ENCODE results near the gene INTS4.
"Not testable (repeated sequence)": the region's sequence is repeated elsewhere in the genome, so short reads cannot be mapped to it uniquely, and the experiment has no call there.

Gene INTS4

DNA sequence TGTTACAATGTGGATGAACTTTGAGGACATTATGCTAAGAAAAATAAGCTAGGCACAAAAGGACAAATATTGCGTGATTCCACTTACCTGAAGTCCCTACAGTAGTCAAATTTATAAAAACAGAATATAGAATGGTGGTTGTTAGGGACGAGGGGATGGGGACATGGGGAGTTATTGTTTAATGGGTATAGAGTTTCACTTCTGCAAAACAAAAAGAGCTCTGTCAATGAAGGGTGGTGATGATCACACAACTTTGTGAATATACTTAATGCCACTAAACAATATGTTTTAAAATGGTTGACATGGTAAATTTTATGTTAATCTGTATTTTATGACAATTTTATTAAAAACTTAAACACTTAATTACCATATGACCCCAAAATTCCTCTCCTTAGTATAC is 26.1 kb downstream of the INTS4 start:
- TF ChIP-seq CTCF (conservative IDR thresholded peaks at IDR 0.05; ENCODE audit: low read depth, low read length) = no peak
- H3K4me3 ChIP-seq (ENCODE audit: low read length) = no peak overlapping the region
- DNase-seq (ENCODE audit: low read depth) = no peak

DNA sequence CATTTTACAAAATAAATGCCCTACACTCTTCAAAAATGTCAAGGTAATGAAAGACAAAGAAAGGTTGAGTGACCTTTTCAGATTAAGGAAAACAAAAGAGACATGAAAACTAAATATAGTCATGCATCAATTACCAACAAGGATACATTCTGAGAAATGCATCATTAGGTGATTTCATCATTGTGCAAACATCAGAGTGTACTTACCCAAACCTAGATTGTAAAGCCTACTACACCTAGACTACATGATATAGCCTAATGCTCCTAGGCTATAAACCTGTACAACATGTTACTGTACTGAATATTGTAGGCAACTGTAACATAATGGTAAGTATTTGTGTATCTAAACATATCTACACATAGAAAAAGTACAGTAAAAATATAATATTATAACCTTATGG is 26.7 kb downstream of the INTS4 start:
- no peak for DNase-seq (ENCODE audit: low read depth)
- H3K4me3 ChIP-seq (ENCODE audit: low read length) = no peak overlapping the region
- no peak for TF ChIP-seq CTCF (conservative IDR thresholded peaks at IDR 0.05; ENCODE audit: low read depth, low read length)

GRCh38 chr11:77967121-77967520 is 27.3 kb downstream of the INTS4 start:
- TF ChIP-seq CTCF (conservative IDR thresholded peaks at IDR 0.05; ENCODE audit: low read depth, low read length) = no peak
- no peak overlapping the region for H3K4me3 ChIP-seq (ENCODE audit: low read length)

GRCh38 chr11:77966338-77966737 is 28.1 kb downstream of the INTS4 start:
- no peak for DNase-seq (ENCODE audit: low read depth)
- no peak for TF ChIP-seq CTCF (conservative IDR thresholded peaks at IDR 0.05; ENCODE audit: low read depth, low read length)

More at GRCh38 chr11:77967121-77967520, 27.3 kb downstream of the INTS4 start:
- DNase-seq (ENCODE audit: low read depth) = no peak

GRCh38 chr11:77959434-77959833 is 35.0 kb downstream of the INTS4 start:
- no peak for TF ChIP-seq CTCF (conservative IDR thresholded peaks at IDR 0.05; ENCODE audit: low read depth, low read length)
- no peak for DNase-seq (ENCODE audit: low read depth)
- H3K4me3 ChIP-seq (ENCODE audit: low read length) = no peak overlapping the region

More at GRCh38 chr11:77966338-77966737, 28.1 kb downstream of the INTS4 start:
- H3K4me3 ChIP-seq (ENCODE audit: low read length) = no peak overlapping the region

DNA sequence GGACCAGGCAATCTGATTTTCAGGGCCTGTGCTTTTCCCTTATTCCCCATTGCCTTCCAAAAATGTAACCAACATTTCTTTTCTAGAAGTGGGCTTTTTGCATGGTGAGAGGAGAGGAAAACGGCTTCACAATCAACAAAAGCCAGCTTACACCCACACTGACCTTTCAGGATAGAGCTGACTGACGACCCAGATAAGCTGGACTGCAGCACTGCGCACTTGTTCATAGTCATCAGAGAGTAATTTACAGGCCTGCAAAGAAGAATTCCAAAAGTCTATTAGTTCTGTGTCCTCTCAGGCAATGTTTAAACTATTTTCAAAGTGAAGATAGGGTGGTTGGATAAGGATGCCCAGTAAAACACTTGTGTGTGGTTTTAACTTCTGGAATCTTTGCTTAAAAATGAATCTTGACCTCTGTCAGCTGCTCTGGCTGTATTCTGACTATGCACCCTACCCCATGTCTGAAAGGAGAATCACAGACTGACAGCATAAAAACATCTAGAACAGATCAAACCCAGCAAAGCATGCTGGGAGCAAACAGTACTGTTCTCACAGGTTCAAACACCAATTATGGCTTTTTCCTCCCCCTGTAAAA is 35.8 kb downstream of the INTS4 start:
- H3K4me3 ChIP-seq (ENCODE audit: low read length); DNase-seq (ENCODE audit: low read depth): not testable (repeated sequence)

- not testable (repeated sequence) for DNase-seq (ENCODE audit: low read depth); H3K4me3 ChIP-seq (ENCODE audit: low read length)
These were observed 51.2 kb downstream of the INTS4 start for GRCh38 chr11:77943296-77943695.

DNA sequence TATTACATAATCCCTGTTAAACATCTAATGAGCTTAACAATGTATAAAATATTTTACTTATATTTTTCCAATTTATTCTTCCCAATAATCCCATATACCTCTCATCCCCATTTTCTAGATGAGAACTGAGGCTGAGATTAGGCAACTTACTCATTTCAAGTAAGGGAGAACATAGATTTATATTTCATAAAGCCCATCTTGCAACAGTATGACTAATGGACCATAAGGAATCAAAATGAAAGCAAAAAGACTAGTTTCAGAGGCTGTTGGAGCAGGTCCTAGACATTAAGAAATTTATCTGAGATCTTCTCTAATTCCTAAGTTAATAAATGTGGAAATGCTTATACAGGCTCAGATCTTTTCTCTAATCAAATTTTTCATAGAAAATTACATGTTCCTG is 52.0 kb downstream of the INTS4 start:
- not testable (repeated sequence) for DNase-seq (ENCODE audit: low read depth); H3K4me3 ChIP-seq (ENCODE audit: low read length)

DNA sequence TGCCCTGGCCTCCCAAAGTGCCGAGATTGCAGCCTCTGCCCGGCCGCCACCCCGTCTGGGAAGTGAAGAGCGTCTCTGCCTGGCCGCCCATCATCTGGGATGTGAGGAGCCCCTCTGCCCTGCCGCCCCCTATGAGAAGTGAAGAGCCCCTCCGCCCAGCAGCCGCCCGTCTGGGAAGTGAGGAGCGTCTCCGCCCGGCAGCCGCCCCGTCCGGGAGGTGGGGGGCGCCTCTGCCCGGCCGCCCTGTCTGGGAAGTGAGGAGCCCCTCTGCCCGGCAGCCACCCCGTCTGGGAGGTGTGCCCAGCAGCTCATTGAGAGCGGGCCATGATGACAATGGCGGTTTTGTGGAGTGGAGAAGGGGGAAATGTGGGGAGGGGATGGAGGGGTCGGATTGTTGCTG is 60.9 kb downstream of the INTS4 start:
- DNase-seq (ENCODE audit: low read depth); H3K4me3 ChIP-seq (ENCODE audit: low read length): not testable (repeated sequence)

GRCh38 chr11:77930334-77931208 is 63.9 kb downstream of the INTS4 start:
- not testable (repeated sequence) for DNase-seq (ENCODE audit: low read depth); H3K4me3 ChIP-seq (ENCODE audit: low read length)

- not testable (repeated sequence) for DNase-seq (ENCODE audit: low read depth); H3K4me3 ChIP-seq (ENCODE audit: low read length)
These were observed 76.8 kb downstream of the INTS4 start for GRCh38 chr11:77917713-77918112.

DNA sequence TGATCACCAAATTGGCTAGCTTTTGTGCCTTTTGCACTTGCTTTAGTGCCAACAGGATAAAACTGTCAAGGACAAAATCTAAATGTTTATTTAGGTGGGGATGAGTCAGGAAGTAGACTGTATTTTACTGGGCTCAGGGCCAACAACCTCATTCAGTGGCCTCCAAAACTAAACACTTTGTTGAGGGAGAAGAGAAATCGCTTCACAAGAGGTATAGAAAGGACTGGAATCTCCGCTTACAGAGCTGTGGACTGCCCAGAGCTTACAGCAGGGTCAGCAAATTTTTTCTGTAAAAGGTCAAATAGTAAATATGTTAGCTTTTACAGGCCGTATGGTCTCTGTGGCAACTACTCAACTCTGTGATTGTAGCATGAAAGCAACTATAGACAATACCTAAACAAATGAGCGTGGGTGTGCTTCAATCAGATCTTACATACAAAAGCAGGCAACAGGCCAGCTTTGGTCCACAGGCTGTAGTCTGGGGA is 80.1 kb downstream of the INTS4 start:
- DNase-seq (ENCODE audit: low read depth) = peak; percentile 31
- not testable (repeated sequence) for H3K4me3 ChIP-seq (ENCODE audit: low read length)
